WTC11 (cell line): ENCODE measurements around the gene IL1RAP.

Experiments
- PRRX2 ChIP-seq: fragments of 250-450 bp; sonication (Bioruptor Pico); IDR thresholded peaks from 2 replicates; pipeline ENCODE4 v1.8.0; 2021; ENCODE audit warnings: mild to moderate bottlenecking
- TF ChIP-seq, protein P1 (sequence below): fragments of 200-600 bp; IDR thresholded peaks from 2 replicates; pipeline ENCODE4 v1.8.0; 2022; ENCODE audit warnings: antibody characterized with exemption

DNA sequence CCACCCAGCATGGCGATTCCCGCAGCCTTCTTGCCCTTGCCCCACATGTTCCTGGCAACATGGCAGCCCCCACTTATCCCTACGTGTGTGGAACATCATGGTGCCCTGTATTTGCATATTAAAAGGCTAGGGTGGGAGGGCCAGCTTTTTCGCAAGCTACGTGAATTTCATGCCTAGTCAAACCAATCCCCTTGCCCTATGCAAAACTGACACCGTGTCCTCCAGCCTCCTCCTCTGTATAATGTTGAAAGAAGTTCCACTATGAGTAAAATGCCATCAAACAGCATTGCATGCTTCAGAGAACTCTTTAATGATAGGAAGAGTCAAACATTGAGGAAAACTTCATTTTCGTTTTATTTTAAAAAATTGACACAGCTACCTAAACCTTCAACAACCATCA, 170.9 kb downstream of the IL1RAP start:
- TF ChIP-seq PRRX2 (CRISPR knock-in tag): no peak
- TF ChIP-seq, protein P1, sequence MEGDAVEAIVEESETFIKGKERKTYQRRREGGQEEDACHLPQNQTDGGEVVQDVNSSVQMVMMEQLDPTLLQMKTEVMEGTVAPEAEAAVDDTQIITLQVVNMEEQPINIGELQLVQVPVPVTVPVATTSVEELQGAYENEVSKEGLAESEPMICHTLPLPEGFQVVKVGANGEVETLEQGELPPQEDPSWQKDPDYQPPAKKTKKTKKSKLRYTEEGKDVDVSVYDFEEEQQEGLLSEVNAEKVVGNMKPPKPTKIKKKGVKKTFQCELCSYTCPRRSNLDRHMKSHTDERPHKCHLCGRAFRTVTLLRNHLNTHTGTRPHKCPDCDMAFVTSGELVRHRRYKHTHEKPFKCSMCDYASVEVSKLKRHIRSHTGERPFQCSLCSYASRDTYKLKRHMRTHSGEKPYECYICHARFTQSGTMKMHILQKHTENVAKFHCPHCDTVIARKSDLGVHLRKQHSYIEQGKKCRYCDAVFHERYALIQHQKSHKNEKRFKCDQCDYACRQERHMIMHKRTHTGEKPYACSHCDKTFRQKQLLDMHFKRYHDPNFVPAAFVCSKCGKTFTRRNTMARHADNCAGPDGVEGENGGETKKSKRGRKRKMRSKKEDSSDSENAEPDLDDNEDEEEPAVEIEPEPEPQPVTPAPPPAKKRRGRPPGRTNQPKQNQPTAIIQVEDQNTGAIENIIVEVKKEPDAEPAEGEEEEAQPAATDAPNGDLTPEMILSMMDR: no peak
